ENCODE results near the gene CAMTA1. TPM values are rescaled to one million over a fixed set of nuclear protein-coding genes. Genes with fewer than 3 reads are reported as not detected.

The CAMTA1 gene
- total and polyA plus RNA-seq, 2 experiments from 2014 or later: 213 to 341 TPM

- no peak overlapping the region for H3K27ac ChIP-seq
- H3K4me3 ChIP-seq: no peak overlapping the region
- no peaks in the 10 kb centered on the region for H3K9me3 ChIP-seq (ENCODE audit: low read depth)
- no peak for DNase-seq (ENCODE audit: low read depth in 1 of 2, low spot score in 1 of 2)
- no peaks in the 10 kb centered on the region for H3K27me3 ChIP-seq
- TF ChIP-seq CTCF (IDR thresholded peaks at IDR 0.05; ENCODE audit: low read depth, low read length): no peak
- no peaks in the 10 kb centered on the region for H3K4me1 ChIP-seq (ENCODE audit: low read depth)
- no peaks in the 10 kb centered on the region for H3K36me3 ChIP-seq
Measured at GRCh38 chr1:7040969-7041695, 255.9 kb downstream of the CAMTA1 start.

- Histone ChIP-seq H3K9me3 (ENCODE audit: low read depth) (no peaks in the 10 kb centered on the region), H3K36me3 (no peaks in the 10 kb centered on the region), H3K4me1 (ENCODE audit: low read depth) (no peaks in the 10 kb centered on the region), H3K27me3 (no peaks in the 10 kb centered on the region), H3K27ac (no peak overlapping the region), H3K4me3 (no peak overlapping the region)
- DNase-seq (ENCODE audit: low read depth in 1 of 2, low spot score in 1 of 2): peak; percentile 45 to 46
- TF ChIP-seq CTCF (IDR thresholded peaks at IDR 0.05; ENCODE audit: low read depth, low read length): peak; percentile 57
Measured at GRCh38 chr1:7042322-7043190, 257.3 kb downstream of the CAMTA1 start.

GRCh38 chr1:7043191-7043549 is 257.9 kb downstream of the CAMTA1 start:
- H3K9me3 ChIP-seq (ENCODE audit: low read depth): no peaks in the 10 kb centered on the region
- no peaks in the 10 kb centered on the region for H3K4me1 ChIP-seq (ENCODE audit: low read depth)
- no peak for TF ChIP-seq CTCF (IDR thresholded peaks at IDR 0.05; ENCODE audit: low read depth, low read length)
- H3K27me3 ChIP-seq: no peaks in the 10 kb centered on the region
- DNase-seq (ENCODE audit: low read depth in 1 of 2, low spot score in 1 of 2): no peak
- no peak overlapping the region for H3K27ac ChIP-seq
- H3K4me3 ChIP-seq: no peak overlapping the region
- no peaks in the 10 kb centered on the region for H3K36me3 ChIP-seq

DNA sequence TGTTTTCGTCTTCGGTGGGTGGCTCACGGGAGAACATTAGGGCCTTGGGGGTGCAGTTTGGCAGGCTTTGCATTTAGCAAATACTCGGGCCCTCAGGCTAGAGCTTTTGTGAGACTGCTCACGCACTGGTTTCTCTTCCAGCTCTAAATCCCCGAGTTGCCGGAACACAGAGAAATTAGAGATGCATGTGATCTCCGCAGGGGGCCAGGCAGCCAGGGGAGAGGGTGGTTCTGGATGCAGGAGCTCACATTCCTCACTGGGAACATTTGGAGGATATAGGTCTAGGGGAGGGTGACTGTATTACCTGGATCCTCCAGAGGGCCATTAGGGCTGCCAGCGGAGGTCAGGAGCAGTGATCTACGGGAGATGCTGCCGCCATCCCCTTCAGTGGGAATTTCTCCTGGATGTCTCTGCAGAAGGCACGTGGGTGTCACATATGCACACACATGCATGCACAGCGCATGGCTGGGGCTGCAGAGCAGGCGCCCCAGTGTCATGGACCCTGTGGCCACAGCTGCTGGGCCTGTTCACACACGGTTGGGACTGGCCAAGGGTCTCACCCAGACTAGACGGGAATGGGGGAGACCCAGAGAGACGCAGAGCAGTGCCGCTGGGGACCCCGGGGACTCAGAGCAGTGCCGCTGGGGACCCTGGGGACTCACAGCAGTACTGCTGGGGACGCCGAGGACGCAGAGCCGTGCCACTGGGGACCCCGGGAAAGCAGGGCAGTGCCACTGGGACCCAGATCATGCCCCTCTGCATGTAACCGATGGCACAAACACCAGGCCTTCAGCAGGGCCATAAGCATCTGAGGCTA is 258.7 kb downstream of the CAMTA1 start:
- Histone ChIP-seq H3K4me1 (ENCODE audit: low read depth) (no peaks in the 10 kb centered on the region), H3K36me3 (no peaks in the 10 kb centered on the region), H3K9me3 (ENCODE audit: low read depth) (no peaks in the 10 kb centered on the region), H3K27ac (no peak overlapping the region), H3K27me3 (no peaks in the 10 kb centered on the region), H3K4me3 (no peak overlapping the region)
- no peak for DNase-seq (ENCODE audit: low read depth in 1 of 2, low spot score in 1 of 2)
- no peak for TF ChIP-seq CTCF (IDR thresholded peaks at IDR 0.05; ENCODE audit: low read depth, low read length)

GRCh38 chr1:7045897-7046296 is 260.6 kb downstream of the CAMTA1 start:
- H3K9me3 ChIP-seq (ENCODE audit: low read depth): no peaks in the 10 kb centered on the region
- no peaks in the 10 kb centered on the region for H3K27me3 ChIP-seq
- no peak for TF ChIP-seq CTCF (IDR thresholded peaks at IDR 0.05; ENCODE audit: low read depth, low read length)
- no peak overlapping the region for H3K27ac ChIP-seq
- H3K36me3 ChIP-seq: no peaks in the 10 kb centered on the region
- H3K4me3 ChIP-seq: no peak overlapping the region
- H3K4me1 ChIP-seq (ENCODE audit: low read depth): no peaks in the 10 kb centered on the region
- DNase-seq (ENCODE audit: low read depth in 1 of 2, low spot score in 1 of 2): no peak

Data from cardiac muscle cell (in vitro differentiated cells and primary cell).